ENCODE data around the gene CACNA1H.

CACNA1H gene

GRCh38 chr16:1162701-1163566, 10.0 kb downstream of the CACNA1H start:
- TF ChIP-seq, protein P1, sequence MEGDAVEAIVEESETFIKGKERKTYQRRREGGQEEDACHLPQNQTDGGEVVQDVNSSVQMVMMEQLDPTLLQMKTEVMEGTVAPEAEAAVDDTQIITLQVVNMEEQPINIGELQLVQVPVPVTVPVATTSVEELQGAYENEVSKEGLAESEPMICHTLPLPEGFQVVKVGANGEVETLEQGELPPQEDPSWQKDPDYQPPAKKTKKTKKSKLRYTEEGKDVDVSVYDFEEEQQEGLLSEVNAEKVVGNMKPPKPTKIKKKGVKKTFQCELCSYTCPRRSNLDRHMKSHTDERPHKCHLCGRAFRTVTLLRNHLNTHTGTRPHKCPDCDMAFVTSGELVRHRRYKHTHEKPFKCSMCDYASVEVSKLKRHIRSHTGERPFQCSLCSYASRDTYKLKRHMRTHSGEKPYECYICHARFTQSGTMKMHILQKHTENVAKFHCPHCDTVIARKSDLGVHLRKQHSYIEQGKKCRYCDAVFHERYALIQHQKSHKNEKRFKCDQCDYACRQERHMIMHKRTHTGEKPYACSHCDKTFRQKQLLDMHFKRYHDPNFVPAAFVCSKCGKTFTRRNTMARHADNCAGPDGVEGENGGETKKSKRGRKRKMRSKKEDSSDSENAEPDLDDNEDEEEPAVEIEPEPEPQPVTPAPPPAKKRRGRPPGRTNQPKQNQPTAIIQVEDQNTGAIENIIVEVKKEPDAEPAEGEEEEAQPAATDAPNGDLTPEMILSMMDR (IDR thresholded peaks at IDR 0.05; ENCODE audit: insufficient read depth, low read length, poor library complexity, severe bottlenecking), result no peak
- Histone ChIP-seq H3K27me3 (replicated peaks; ENCODE audit: control insufficient read depth, insufficient read depth, low read length) (no peaks in the 10 kb centered on the region), H3K4me3 (replicated peaks; ENCODE audit: low read depth, low read length) (no peak overlapping the region), H3K36me3 (ENCODE audit: control insufficient read depth, insufficient read depth, low read length) (no peaks in the 10 kb centered on the region)
- no peak for DNase-seq (ENCODE audit: extremely low read depth, insufficient read length)

- TF ChIP-seq, protein P1 (IDR thresholded peaks at IDR 0.05; ENCODE audit: insufficient read depth, low read length, poor library complexity, severe bottlenecking), result no peak
- H3K27me3 ChIP-seq (replicated peaks; ENCODE audit: control insufficient read depth, insufficient read depth, low read length), result no peaks in the 10 kb centered on the region
- no peaks in the 10 kb centered on the region for H3K36me3 ChIP-seq (ENCODE audit: control insufficient read depth, insufficient read depth, low read length)
- no peak for DNase-seq (ENCODE audit: extremely low read depth, insufficient read length)
- H3K4me3 ChIP-seq (replicated peaks; ENCODE audit: low read depth, low read length), result no peak overlapping the region
Measured at GRCh38 chr16:1163567-1164055, 10.7 kb downstream of the CACNA1H start.

GRCh38 chr16:1164382-1164781, 11.5 kb downstream of the CACNA1H start:
- no peak for DNase-seq (ENCODE audit: extremely low read depth, insufficient read length)
- Histone ChIP-seq H3K4me3 (replicated peaks; ENCODE audit: low read depth, low read length) (no peak overlapping the region), H3K27me3 (replicated peaks; ENCODE audit: control insufficient read depth, insufficient read depth, low read length) (no peaks in the 10 kb centered on the region), H3K36me3 (ENCODE audit: control insufficient read depth, insufficient read depth, low read length) (no peaks in the 10 kb centered on the region)
- TF ChIP-seq, protein P1 (IDR thresholded peaks at IDR 0.05; ENCODE audit: insufficient read depth, low read length, poor library complexity, severe bottlenecking), result no peak

DNA sequence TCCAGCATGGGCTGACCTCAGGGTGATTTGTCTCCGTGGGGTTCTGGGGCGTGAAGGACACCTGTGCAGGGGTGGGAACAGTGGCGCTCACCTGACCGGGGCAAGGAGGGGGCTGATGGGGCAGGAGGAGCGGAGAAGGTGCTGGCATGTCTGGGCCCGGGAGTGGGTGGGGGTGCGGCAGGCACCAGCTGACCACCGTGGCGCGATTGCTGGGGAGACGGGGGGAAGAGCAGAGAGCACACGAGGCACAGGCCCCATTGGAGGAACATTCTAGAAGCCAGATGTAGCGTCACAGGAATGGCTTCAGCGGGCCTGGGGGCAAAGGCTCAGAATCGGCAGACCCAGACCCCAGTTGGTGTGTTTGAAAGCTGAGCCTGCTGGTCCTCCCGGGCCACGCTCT, 12.1 kb downstream of the CACNA1H start:
- no peak for DNase-seq (ENCODE audit: extremely low read depth, insufficient read length)
- no peaks in the 10 kb centered on the region for H3K27me3 ChIP-seq (replicated peaks; ENCODE audit: control insufficient read depth, insufficient read depth, low read length)
- TF ChIP-seq, protein P1 (IDR thresholded peaks at IDR 0.05; ENCODE audit: insufficient read depth, low read length, poor library complexity, severe bottlenecking), result no peak
- no peak overlapping the region for H3K4me3 ChIP-seq (replicated peaks; ENCODE audit: low read depth, low read length)
- no peaks in the 10 kb centered on the region for H3K36me3 ChIP-seq (ENCODE audit: control insufficient read depth, insufficient read depth, low read length)

DNA sequence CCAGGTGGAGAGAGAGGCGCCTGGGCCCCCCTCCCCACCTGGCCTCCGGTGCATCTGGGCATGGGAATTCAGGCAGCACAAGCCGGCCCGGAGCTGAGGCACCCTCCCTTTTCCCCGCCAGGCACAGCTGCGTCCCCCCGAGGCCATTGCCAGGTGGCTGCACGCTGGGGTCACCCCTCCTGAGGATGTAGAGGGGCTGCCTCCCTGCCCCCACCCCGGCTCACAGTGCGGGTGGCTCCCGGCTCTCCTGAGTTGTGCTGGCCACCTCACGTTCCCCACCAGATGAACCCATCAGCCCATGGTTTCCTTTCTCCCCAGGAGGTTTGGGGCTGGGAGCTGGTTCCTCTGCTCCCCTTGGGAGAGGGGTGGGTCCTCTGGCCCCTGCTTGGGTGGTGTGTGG, 12.6 kb downstream of the CACNA1H start:
- no peak for DNase-seq (ENCODE audit: extremely low read depth, insufficient read length)
- Histone ChIP-seq H3K36me3 (ENCODE audit: control insufficient read depth, insufficient read depth, low read length) (no peaks in the 10 kb centered on the region), H3K4me3 (replicated peaks; ENCODE audit: low read depth, low read length) (no peak overlapping the region), H3K27me3 (replicated peaks; ENCODE audit: control insufficient read depth, insufficient read depth, low read length) (no peaks in the 10 kb centered on the region)
- TF ChIP-seq, protein P1 (IDR thresholded peaks at IDR 0.05; ENCODE audit: insufficient read depth, low read length, poor library complexity, severe bottlenecking), result no peak

Data from GM06990 (cell line).